Stimulated activated CD8-positive, alpha-beta memory T cell treated with anti-CD3 and anti-CD28 coated beads, Interleukin-7, amount 100 ng/mL, for 4 hours (primary cell): ENCODE results near the gene TGFBR2.

Source experiments
- DNase-seq, 2 donors: peaks; one replicate each; pipeline ENCODE4 v3.0.0-alpha.2; 2020; ENCODE audit warnings: low read depth in 2 of 2

TGFBR2 gene

DNA sequence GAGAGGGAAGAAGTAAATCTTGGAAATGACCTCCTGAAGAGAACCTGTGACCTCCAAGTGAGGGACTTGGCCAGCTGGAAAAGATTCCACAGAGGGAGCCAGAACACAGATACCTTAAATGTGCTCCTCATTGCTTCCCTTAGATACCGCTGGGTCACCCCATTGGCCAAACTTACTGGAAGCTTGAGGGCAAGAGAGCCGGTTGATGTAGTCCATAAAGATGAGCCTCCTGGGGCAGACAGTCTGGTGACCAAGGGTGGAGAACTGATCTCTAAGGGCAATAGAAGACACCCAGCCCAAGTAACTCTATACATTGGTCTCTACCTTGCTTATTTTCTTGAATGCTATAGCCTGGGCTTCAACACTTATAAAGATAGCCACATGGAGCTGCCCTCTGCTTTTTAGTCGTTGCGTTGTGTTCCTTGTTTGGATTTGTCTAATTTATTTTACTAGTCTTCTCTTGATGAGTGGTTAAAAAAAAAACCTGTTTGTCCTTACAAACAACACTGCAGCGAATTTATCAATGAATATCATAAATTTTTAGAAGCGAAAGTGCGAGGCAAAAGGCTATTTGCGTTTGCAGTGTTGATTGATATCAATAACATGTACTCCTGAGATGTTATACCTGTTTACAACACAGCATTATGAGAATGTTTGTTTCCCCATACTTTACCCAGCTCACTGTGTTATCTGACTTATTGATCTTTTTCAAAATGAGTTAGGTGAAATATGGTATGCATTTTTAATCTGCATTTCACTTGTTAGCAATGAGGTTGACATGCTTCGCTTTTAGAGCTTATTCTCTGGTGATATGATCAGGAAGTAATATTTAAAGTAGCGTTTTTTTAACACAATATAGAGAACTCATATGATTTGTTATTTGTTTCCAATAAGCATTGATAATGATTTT, 31.2 kb downstream of the TGFBR2 start:
- DNase-seq, result no peak

DNA sequence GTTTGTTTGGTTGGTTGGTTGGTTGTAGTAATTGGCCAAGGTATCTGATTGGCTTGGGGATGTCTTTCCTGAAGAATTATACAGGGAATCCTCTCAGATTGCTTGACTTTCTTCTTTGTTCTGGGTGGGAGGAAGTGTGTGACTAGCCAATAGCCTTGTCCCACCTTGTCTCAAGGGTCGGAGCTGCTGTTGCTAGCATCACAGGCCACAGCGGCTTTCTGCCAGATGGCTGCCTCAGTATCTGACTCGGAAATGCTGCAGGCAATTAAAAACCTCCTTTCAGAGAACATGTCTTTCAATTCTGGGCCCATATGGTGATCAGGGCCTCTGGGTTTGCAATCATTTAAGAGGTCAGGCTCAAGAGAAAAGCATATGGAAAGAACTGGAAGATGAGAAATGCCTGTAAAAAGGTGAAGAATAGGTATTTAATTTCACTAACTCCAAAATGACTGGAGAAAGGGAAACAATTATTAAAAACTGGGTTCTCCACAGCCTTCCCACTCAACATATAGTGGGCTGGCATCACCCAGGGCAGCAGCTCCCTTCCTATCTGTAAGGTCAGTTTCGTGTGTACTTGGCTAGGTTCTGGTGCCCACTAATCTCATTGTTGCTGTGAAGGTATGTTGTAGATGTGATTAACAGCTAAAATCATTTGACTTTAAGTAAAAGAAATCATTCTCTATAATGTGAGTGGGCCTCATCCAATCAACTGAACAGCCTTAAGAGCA, 32.4 kb downstream of the TGFBR2 start:
- no peak for DNase-seq

DNA sequence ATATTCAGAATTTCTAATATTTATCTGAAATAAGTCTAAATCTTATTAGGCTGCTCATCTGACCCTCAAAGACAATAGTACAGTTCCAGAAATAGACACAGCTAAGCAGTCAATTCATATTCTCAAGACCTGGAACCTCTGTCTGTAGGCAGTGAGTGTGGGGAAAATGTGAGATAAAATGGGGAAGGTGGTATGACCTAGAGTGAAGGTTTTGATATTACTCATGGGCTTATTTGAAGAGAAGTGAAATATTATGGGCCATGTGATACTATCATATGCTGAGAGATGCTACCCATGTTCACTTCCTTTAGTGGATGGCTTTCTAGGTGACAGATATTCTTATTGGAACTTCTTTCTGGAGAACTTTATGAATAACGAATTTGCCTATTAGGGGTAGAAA, 33.5 kb downstream of the TGFBR2 start:
- no peak for DNase-seq

DNA sequence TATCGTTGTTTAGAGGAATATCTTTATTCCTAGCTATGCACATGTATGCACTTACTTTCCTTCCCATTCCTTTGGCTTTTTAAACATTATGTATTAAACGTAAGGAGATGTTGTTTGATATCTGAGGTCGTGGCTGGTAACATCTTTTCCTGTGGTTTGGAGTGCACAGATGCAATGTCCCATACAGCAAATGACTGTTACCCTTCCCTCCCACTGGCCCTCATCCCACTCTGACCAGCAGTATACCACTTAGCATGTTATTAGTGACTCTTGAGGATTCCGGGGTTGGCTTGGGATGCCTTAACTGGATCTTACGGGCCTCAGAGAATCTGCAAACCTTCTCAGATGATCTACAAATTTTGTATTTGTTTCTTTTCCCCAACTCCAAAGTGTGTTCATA, 34.5 kb downstream of the TGFBR2 start:
- DNase-seq, result no peak

DNA sequence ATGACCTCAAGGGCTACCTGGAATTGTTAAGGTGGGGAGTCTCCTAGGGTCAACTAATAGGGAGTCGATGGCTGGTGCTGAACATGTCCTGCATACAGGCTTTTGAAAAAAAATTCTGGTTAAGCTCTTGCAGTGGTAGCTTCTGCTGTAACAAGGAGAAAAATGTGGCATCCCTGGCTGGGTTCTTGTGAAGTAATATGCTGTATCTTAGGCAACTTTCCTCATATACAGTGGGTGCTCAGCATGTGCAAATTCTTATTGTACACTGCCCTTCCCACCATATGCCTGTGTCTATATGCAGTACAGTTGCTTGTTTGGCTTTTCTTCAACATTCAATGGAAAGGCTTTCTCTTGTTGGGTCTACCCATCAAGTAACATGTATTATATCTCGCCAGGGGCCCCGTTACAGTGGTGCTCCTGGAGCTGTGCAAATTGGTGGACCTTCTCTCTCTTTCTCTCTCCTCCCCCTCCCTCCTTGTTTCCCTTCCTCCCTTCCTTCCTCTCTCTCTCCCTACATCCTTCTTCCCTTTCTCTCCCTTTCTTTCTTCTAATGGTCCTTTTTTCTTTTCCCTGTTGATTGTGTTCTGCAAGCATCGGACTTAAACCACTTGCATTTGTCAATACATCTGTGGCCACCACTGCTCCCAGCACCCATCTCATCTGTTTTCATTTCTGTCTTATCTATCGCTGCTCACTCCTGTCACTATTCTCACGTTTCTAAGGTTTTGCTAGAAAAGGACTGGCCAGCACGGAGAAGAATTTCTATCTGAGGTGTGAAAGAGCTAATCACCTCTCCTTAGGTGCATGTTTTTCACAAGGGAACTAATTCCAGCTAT, 35.2 kb downstream of the TGFBR2 start:
- DNase-seq, result no peak

DNA sequence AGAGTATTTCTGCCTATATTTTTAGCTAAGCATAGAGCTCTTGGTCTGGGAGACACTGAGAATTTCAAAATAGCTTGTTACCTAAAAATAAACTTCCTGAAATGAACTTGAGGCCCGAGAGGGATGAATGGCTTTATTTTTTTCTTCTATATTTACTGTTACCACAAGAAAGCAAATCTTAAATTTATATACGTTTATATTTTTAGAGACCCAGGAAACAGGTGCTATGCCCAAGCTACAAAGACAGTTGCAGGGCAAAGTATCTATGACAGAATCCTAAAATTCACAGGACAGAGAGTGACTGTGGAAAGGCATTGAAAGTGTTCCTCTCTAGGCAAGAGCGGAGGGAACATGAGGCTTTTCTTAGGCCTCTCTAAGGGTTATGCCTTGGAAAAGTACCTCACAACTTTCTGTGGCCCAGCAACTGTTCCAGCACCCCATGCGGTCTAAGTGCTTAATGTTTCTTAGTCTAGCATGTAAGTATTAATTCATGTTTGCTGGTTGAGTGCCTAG, 36.5 kb downstream of the TGFBR2 start:
- no peak for DNase-seq

DNA sequence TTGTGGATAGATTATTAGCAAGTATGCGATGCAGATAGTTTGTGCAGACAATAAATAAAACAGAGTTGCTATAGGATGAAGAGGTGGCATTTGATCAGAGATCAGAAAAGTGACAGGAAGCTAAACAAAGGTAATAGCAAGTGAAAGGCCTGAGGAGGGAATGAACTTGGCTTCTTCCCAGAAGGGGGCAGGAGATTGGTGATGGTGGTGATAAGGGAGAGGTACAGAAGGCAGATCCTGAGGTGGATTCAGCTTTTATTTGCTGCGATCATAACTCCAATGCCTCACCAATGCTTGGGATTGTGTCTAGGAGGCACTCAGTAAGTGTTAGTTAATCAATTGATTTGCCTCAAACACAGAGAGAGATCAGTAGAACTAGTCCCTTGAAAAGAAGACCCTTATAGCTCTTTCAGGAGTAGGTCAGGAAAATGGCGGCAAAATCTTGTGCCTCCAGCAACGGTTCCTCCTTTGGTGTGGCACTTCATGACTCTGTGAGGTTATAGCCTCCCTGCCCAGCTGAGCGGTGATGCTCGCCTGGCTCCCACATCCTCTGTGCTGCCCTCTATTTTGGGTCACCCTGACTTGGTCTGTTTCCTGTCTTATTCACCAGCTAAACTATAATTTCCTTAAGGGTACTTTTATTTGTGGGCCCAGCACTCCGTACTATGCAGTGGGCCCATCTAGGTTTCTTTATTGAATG, 37.5 kb downstream of the TGFBR2 start:
- peak; percentile 38 to 54 for DNase-seq

DNA sequence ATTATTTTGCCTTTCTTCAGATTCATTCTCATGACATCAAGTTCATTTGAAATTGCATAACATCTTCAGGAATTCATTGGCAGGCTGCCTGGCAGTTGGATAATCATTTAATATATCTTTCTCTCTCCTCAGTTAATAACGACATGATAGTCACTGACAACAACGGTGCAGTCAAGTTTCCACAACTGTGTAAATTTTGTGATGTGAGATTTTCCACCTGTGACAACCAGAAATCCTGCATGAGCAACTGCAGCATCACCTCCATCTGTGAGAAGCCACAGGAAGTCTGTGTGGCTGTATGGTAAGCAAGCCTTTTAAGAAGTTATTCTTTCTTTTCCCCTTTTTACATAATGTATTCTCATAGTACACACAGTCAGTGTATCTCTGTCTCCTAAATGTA, 38.2 kb downstream of the TGFBR2 start:
- DNase-seq, result peak; percentile 52 to 71

DNA sequence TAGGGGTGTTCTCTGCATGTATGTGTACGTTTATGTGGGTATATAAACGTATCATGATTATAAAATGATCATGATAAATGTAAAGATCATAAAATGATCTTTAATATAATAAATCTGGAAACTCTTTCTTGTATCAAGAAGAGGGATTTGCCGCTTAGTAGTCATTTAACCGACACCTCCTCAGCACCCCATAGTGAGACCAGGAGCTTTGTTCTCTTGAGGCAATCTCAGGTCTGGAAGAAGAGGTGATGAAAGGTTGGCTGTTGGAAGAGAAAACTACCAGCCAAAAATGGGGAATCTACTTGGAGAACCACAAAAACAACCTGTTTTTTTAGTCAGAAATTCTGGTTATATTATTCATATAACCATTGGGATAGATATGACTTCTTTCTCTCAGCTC, 38.7 kb downstream of the TGFBR2 start:
- DNase-seq, result no peak

DNA sequence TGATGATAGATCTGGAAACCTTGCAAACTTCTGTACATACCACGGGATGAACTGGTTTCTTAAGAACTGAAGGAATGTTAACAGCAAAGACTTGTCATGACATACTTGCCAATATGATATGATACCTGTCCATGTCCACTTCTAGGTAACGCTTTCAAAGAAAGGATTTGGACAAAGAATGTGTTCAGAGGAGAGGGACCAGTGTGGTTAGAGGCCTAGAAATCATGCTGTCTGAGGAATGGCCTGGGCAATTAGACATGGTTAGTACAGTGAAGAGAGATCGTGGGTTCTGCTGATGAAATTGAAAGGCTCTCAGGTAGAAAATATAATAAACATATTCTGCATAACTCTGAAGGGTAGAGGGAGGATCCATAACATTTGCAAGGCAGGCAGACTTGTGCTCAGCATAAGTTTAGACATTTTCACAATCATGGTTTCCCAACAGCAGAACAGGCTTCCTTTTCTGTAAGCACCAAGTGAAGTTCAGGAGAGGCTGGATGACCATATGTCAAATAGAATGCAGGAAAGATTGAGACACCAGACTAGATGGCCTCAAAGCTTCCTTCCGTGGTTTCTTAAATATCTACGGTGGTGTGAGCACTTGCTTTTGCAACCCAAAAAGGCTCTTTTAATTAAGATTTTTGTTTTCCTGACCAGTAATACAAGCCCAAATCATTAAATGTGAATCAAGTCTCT, 39.9 kb downstream of the TGFBR2 start:
- no peak for DNase-seq

DNA sequence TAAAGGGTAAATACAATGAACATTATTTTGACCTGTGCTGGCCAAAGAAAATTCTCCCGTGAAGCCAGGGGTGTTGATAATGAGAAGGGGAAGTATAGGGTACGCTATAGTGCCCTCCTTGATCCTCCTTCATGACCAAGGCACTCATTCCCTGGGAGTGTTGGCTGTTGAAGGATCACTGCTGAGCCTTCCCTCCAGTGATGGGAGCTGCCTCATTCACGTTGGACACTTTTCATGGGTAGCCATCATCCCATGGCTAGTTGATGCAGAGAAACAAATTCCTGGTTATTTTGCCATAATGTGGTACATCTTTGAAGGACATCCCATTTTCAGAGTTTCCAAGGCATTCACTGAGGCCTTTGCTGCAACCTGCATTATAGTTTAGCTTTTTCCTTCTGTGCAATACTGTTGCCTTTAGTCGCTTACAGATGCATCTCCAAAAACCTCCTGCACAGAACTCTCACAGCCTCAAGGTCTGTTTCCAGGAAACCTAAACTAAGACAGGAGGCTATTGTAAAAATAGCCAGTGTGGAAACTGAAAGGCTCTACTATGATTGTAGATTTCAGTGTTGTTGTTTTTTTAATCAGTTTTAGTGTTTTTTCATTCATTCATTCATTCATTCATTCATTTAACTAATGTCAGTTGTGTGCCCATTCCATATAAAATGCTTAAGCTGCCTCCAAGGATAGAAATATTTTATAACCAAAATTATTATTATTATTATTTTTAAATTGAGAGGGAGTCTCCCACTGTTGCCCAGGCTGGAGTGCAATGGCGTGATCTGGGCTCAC, 40.8 kb downstream of the TGFBR2 start:
- no peak for DNase-seq

DNA sequence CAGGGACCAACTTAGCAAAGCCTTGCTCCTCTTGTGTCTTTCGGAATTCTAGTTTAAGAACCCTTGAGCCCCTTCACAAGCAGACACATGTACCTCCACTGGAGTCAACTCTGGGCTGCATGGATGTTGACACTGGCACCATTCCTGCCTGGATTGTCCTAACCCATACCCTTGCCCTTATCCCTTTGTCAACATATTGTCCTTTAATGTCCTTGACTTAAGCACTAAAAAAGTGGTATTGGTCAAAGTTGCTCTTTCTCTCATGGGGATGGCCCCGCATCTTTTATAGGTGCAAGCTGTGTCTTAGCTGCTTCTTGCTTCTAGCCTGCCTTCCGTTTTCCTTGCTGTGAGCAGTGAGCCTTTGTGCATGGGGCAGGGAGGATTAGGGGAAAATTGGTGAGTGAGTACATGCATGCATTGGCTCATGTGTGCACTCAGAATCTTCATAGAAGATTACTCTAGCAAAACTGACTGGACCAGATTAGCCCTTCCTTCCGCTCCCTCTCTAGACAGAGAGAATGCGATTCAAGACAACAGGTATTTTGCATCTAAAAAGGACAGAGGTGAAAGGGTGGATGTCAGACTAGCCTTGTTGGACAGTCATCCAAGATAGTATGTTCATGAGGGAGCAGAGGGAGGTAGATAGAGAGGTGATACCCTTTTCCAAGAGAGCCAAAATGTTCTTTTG, 42.4 kb downstream of the TGFBR2 start:
- DNase-seq, result no peak

DNA sequence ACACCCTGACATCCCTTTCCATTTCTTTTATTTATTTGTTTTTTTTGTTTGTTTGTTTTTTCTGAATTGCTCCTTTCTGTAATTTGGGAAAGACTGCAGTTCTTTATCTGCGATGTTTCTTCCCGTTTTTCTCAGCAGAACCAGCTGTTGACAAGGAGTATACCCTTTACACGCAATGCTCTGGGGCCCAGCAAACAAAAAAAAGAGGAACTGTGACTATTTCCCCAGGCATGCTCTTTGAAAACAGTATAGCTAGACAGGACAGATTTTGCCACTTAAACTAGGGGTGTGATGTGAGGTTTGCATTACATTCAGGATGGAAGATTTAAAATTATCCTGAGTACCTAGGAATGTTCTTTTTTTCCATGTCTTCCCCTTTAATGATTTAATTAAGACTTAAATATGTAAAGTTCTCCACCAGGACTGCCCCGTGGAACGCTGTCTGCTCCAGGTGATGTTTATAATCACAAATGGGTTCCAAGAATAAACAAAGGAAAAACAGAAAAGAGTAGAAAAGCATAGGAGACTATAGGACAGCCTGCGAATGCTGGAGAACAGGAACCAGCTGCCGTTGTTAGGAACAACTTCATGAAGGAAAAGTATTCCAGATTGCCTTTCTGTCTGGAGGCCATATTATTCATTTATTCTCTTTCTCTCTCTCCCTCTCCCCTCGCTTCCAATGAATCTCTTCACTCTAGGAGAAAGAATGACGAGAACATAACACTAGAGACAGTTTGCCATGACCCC, 43.3 kb downstream of the TGFBR2 start:
- DNase-seq, result no peak

DNA sequence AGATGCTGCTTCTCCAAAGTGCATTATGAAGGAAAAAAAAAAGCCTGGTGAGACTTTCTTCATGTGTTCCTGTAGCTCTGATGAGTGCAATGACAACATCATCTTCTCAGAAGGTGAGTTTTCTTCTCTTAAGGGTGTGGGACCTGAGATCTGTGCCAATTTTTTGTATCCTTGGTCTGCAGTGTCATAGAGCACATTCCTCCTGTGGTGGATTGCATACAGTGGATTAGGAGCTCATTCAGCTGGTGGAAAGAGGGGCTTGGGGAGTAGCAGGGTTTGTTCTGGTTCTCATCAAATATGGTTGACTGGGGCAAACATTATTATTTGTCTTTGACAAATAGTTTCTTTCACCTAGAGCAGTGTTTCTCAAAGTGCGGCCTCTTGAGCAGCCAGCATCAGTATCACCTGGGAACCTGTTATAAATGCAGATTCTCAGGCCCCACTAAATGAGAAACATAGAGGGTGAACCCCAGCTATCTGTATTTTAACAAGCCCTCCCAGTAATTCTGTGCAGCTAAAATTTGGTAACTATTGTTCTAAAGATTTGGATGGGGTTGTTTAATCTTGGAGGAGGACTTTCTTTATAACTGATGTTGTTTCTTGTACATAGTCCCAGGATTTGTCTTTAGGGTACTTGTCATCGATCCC, 44.1 kb downstream of the TGFBR2 start:
- no peak for DNase-seq

DNA sequence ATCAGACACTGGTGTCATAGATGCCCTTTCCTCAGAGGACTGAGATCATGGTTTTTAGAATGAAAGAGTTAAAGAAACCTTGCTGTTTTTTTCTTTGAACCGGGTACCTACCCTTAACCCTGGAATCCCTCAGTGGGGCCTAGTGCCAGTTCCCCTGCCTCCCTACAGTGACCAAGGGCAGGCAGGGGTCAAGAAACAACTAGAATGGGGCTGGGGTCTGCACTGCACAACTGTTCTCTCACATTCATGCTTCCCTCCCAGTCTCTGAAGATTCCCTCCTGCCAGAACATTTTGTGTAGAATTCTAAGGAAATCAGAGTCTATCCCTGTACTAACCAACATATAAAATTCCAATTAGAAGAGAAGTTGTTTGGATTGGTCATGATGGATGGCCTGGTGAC, 47.9 kb downstream of the TGFBR2 start:
- DNase-seq, result no peak

DNA sequence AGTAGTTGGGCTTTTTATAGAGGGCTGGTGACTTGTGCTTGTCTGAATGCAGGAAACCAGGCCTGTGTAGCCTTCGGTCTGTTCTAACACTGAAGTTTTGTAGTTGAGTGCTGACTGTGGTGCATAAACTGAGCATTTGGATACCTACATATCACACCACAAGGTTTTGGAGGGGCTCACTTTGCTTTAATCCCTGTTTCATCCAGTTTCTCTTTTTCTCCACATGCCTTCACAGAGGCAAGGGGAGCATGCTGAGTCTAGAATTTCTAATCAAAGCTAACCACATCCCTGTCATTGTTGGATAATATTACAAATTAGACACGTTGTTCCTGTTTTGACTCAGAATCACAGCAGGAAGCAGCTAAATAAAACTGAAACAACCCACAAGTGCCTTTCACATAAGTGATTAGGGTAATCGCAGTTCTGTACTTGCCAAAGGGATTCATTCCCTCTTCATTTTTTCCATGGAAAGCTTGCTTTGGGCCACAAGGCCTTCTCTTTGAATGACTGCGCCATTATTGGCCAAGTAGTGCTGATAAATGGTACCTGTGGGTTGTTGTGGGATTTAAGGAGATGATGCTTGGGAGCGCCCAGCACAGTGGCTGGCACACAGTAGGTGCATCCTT, 48.9 kb downstream of the TGFBR2 start:
- DNase-seq, result no peak

DNA sequence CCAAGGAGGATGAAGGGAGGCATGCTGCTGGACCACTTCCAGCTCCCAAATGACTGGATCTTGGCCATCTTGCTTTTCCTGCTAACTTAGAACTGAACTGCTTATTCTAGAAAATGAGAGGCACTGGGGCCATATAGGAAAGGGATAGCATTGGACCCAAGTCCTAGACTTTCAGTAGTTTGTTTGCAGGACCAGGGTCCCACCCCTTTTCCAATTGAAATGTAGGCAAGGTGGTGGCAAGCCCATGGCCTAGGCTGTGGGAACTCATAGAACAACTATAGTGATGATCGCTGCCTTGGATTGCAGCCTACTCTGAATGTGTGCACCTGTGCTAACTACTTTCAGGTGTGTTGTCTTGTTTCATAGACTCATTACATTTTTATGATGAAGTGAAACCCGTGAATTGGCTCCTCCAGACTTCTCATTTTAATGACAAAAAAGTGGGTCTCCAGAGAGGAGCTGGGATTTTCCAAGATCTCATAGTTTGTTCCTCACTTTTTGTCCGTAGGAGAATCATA, 50.3 kb downstream of the TGFBR2 start:
- DNase-seq, result no peak
